Measurements from ENCODE around the gene PDIA2.
"Not testable (repeated sequence)": the region's sequence is repeated elsewhere in the genome, so short reads cannot be mapped to it uniquely, and the experiment has no call there.

The PDIA2 gene

GRCh38 chr16:321532-321931 is 38.6 kb downstream of the PDIA2 start:
- Mint-ChIP-seq H3K27ac (no peak overlapping the region), H3K4me3 (no peak overlapping the region), H3K4me1 (peaks cover 47% of the 10 kb centered on the region), H3K9me3 (no peaks in the 10 kb centered on the region), H3K36me3 (peaks cover 11% of the 10 kb centered on the region), H3K27me3 (no peaks in the 10 kb centered on the region)
- ATAC-seq = no peak

GRCh38 chr16:322476-323143 is 39.6 kb downstream of the PDIA2 start:
- no peak overlapping the region for H3K27ac Mint-ChIP-seq
- no peaks in the 10 kb centered on the region for H3K27me3 Mint-ChIP-seq
- H3K36me3 Mint-ChIP-seq = peaks cover 7% of the 10 kb centered on the region
- no peak overlapping the region for H3K4me3 Mint-ChIP-seq
- no peak for ATAC-seq
- peaks cover 51% of the 10 kb centered on the region for H3K4me1 Mint-ChIP-seq
- no peaks in the 10 kb centered on the region for H3K9me3 Mint-ChIP-seq

- Mint-ChIP-seq H3K9me3 (no peaks in the 10 kb centered on the region), H3K4me1 (peaks cover 52% of the 10 kb centered on the region), H3K27ac (peak overlapping the region; percentile 60), H3K36me3 (peaks cover 7% of the 10 kb centered on the region), H3K4me3 (no peak overlapping the region), H3K27me3 (no peaks in the 10 kb centered on the region)
- no peak for ATAC-seq
Observed at GRCh38 chr16:324201-324450, 41.2 kb downstream of the PDIA2 start.

GRCh38 chr16:324451-325334 is 41.7 kb downstream of the PDIA2 start:
- Mint-ChIP-seq H3K4me3 (peak overlapping the region; percentile 63), H3K36me3 (peaks cover 6% of the 10 kb centered on the region), H3K9me3 (no peaks in the 10 kb centered on the region), H3K27me3 (no peaks in the 10 kb centered on the region), H3K27ac (peak overlapping the region; percentile 60), H3K4me1 (peaks cover 51% of the 10 kb centered on the region)
- peak; percentile 66 for ATAC-seq

- H3K27ac Mint-ChIP-seq = peak overlapping the region; percentile 60
- peaks cover 7% of the 10 kb centered on the region for H3K36me3 Mint-ChIP-seq
- no peaks in the 10 kb centered on the region for H3K27me3 Mint-ChIP-seq
- H3K9me3 Mint-ChIP-seq = no peaks in the 10 kb centered on the region
- peaks cover 52% of the 10 kb centered on the region for H3K4me1 Mint-ChIP-seq
- peak overlapping the region; percentile 63 for H3K4me3 Mint-ChIP-seq
- no peak for ATAC-seq
Observed at GRCh38 chr16:325375-326145, 42.6 kb downstream of the PDIA2 start.

GRCh38 chr16:330741-331140 is 47.8 kb downstream of the PDIA2 start:
- H3K27ac Mint-ChIP-seq = no peak overlapping the region
- H3K4me3 Mint-ChIP-seq = no peak overlapping the region
- H3K4me1 Mint-ChIP-seq = peaks cover 50% of the 10 kb centered on the region

GRCh38 chr16:331181-331814 is 48.3 kb downstream of the PDIA2 start:
- not testable (repeated sequence) for H3K27ac Mint-ChIP-seq, ATAC-seq, H3K27me3 Mint-ChIP-seq, H3K36me3 Mint-ChIP-seq, H3K4me3 Mint-ChIP-seq, H3K9me3 Mint-ChIP-seq
- peaks cover 52% of the 10 kb centered on the region for H3K4me1 Mint-ChIP-seq

More at GRCh38 chr16:330741-331140, 47.8 kb downstream of the PDIA2 start:
- peaks cover 8% of the 10 kb centered on the region for H3K36me3 Mint-ChIP-seq
- no peaks in the 10 kb centered on the region for H3K9me3 Mint-ChIP-seq
- H3K27me3 Mint-ChIP-seq = no peaks in the 10 kb centered on the region
- ATAC-seq = no peak

GRCh38 chr16:333406-334094 is 50.6 kb downstream of the PDIA2 start:
- no peaks in the 10 kb centered on the region for H3K27me3 Mint-ChIP-seq
- no peak overlapping the region for H3K27ac Mint-ChIP-seq
- no peak overlapping the region for H3K4me3 Mint-ChIP-seq
- peaks cover 62% of the 10 kb centered on the region for H3K4me1 Mint-ChIP-seq
- H3K36me3 Mint-ChIP-seq = peaks cover 8% of the 10 kb centered on the region
- no peaks in the 10 kb centered on the region for H3K9me3 Mint-ChIP-seq
- no peak for ATAC-seq

GRCh38 chr16:334164-334832 is 51.3 kb downstream of the PDIA2 start:
- H3K27ac Mint-ChIP-seq, H3K4me3 Mint-ChIP-seq, ATAC-seq, H3K9me3 Mint-ChIP-seq, H3K36me3 Mint-ChIP-seq, H3K27me3 Mint-ChIP-seq: not testable (repeated sequence)
- H3K4me1 Mint-ChIP-seq = peaks cover 66% of the 10 kb centered on the region

- not testable (repeated sequence) for H3K9me3 Mint-ChIP-seq, H3K27me3 Mint-ChIP-seq, H3K4me3 Mint-ChIP-seq, ATAC-seq, H3K27ac Mint-ChIP-seq
- peaks cover 12% of the 10 kb centered on the region for H3K36me3 Mint-ChIP-seq
- H3K4me1 Mint-ChIP-seq = peaks cover 71% of the 10 kb centered on the region
Observed at GRCh38 chr16:334861-335632, 52.1 kb downstream of the PDIA2 start.

- Mint-ChIP-seq H3K4me3 (no peak overlapping the region), H3K27ac (no peak overlapping the region), H3K36me3 (peaks cover 7% of the 10 kb centered on the region), H3K9me3 (no peaks in the 10 kb centered on the region), H3K27me3 (no peaks in the 10 kb centered on the region), H3K4me1 (peaks cover 65% of the 10 kb centered on the region)
- ATAC-seq = no peak
Observed at GRCh38 chr16:336269-336668, 53.3 kb downstream of the PDIA2 start.

All from stimulated activated memory B cell treated with anti-CD40 and anti-IgM and Interleukin-4, amounts not matched to agents 10 μg/mL and 1 μg/mL and 100 μg/mL, for 72 hours (primary cell).